Kidney (tissue), 14 donors: Measurements from ENCODE around the gene ZNF354C. TPM values are rescaled to one million over a fixed set of nuclear protein-coding genes. Genes with fewer than 3 reads are reported as not detected.

Experiments
- DNase-seq, 5 donors: peaks; one replicate each; pipeline ENCODE4 v3.0.0-alpha.2; 2013 to 2020
- FAIRE-seq: peaks from 2 replicates; lab custom pipeline; 2012; peaks lifted over from hg19 to GRCh38; lab: Jason Lieb, UNC
- H3K27ac ChIP-seq, 2 donors: one replicate each; pipeline ENCODE4 v1.7.0; 2013; ENCODE audit warnings: low read depth in 2 of 2, low read length in 2 of 2, inconsistent platforms in 1 of 2
- H3K27me3 ChIP-seq: one replicate; pipeline ENCODE4 v1.7.1; 2013; ENCODE audit warnings: low read length, inconsistent platforms; ENCODE audit not compliant: control insufficient read depth, insufficient read depth
- H3K36me3 ChIP-seq, 3 donors: one replicate each; pipeline versions ENCODE4 v1.7.0 to v1.7.1; 2013; ENCODE audit warnings: low read length in 3 of 3, control low read depth in 1 of 3, inconsistent platforms in 1 of 3; ENCODE audit not compliant: insufficient read depth in 3 of 3, control insufficient read depth in 2 of 3
- H3K4me1 ChIP-seq, 3 donors: one replicate each; pipeline versions ENCODE4 v1.7.0 to v1.7.1; 2013; ENCODE audit warnings: low read length in 3 of 3, inconsistent platforms in 1 of 3, low read depth in 1 of 3; ENCODE audit not compliant: control insufficient read depth in 2 of 3, insufficient read depth in 2 of 3
- H3K4me3 ChIP-seq, 3 donors: one replicate each; pipeline versions ENCODE4 v1.7.0 to v1.8.1; 2013; ENCODE audit warnings: low read length in 3 of 3, control low read depth in 1 of 3, inconsistent platforms in 1 of 3
- H3K9ac ChIP-seq, 3 donors: one replicate each; pipeline versions ENCODE4 v1.7.0 to v1.7.1; 2013; ENCODE audit warnings: low read length in 3 of 3, control low read depth in 1 of 3, inconsistent platforms in 1 of 3
- H3K9me3 ChIP-seq, 3 donors: one replicate each; pipeline versions ENCODE4 v1.7.0 to v1.7.1; 2013; ENCODE audit warnings: low read length in 3 of 3, control low read depth in 1 of 3, inconsistent platforms in 1 of 3; ENCODE audit not compliant: control insufficient read depth in 2 of 3, insufficient read depth in 1 of 3
- intact Hi-C: fragments of 100-400 bp; cut with DNase I; formaldehyde crosslinking; loops from one replicate; pipeline ENCODE4 v1.11.1; 2022
- polyA plus RNA-seq: library from polyadenylated mRNA; stranded (reverse); fragments of 350-450 nt; fragmentation: Illumina TruSeq; extraction: RNeasy Lipid Tissue Mini Kit (QIAGEN cat#74804); gene quantifications from one replicate; pipeline ENCODE4 v1.2.3, GENCODE V29; 2014; ENCODE audit warnings: low read depth, low replicate concordance; ENCODE audit not compliant: insufficient read depth
- total RNA-seq: library from RNA; stranded (reverse); fragmentation: NEBNext Ultra II Directional; extraction: Animal tissue kit (Norgen Biotek cat#: 25700); gene quantifications from one replicate; pipeline ENCODE4 v1.2.1, GENCODE V29; 2021
- TF ChIP-seq, protein P1 (sequence below): IDR thresholded peaks from 3 replicates; pipeline ENCODE4 v1.5.1; 2012; ENCODE audit warnings: mild to moderate bottlenecking, moderate library complexity, borderline replicate concordance; ENCODE audit not compliant: insufficient read depth; ENCODE audit errors: extremely low read depth
- donor health status: control.
- donor health status: control.
- donor health status: control.
- donor health status: control.
- donor health status: control.
- donor health status: DM: yes; HTN: yes; CAD: no.
- donor health status: Normal renal cell carcinoma (clear cell type).

ZNF354C gene
- total and polyA plus RNA-seq, 2 donors from 2014 or later = 1.3 to 6.9 TPM

- intact Hi-C loops = no loop called here
- Histone ChIP-seq H3K4me3 (no peak overlapping the region), H3K9ac (no peak overlapping the region), H3K36me3 (no peaks in the 10 kb centered on the region), H3K9me3 (peaks cover 0 to 7% (median 4%) of the 10 kb centered on the region in 3 donors), H3K4me1 (peaks cover 0 to 2% (median 0%) of the 10 kb centered on the region in 3 donors), H3K27me3 (no peaks in the 10 kb centered on the region), H3K27ac (no peak overlapping the region)
- FAIRE-seq = no peak
- TF ChIP-seq, protein P1, sequence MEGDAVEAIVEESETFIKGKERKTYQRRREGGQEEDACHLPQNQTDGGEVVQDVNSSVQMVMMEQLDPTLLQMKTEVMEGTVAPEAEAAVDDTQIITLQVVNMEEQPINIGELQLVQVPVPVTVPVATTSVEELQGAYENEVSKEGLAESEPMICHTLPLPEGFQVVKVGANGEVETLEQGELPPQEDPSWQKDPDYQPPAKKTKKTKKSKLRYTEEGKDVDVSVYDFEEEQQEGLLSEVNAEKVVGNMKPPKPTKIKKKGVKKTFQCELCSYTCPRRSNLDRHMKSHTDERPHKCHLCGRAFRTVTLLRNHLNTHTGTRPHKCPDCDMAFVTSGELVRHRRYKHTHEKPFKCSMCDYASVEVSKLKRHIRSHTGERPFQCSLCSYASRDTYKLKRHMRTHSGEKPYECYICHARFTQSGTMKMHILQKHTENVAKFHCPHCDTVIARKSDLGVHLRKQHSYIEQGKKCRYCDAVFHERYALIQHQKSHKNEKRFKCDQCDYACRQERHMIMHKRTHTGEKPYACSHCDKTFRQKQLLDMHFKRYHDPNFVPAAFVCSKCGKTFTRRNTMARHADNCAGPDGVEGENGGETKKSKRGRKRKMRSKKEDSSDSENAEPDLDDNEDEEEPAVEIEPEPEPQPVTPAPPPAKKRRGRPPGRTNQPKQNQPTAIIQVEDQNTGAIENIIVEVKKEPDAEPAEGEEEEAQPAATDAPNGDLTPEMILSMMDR = no peak
- no peak for DNase-seq
Observed at GRCh38 chr5:179055841-179056240, 4.3 kb upstream of the ZNF354C start.

- intact Hi-C loops = no loop called here
- DNase-seq (peak in 1 of 5 donors; percentile 49), FAIRE-seq (no peak)
- Histone ChIP-seq H3K9me3 (peaks cover 1 to 4% (median 4%) of the 10 kb centered on the region in 3 donors), H3K27me3 (no peaks in the 10 kb centered on the region), H3K27ac (no peak overlapping the region), H3K4me1 (peaks cover 0 to 10% (median 0%) of the 10 kb centered on the region in 3 donors), H3K36me3 (peaks cover 3 to 8% (median 4%) of the 10 kb centered on the region in 3 donors), H3K4me3 (peak overlapping the region; percentile 69 to 89 (median 79)), H3K9ac (peak overlapping the region; percentile 42 to 76 (median 55))
- TF ChIP-seq, protein P1 = no peak
Observed at GRCh38 chr5:179061025-179061424, 852 bp downstream of the ZNF354C start.

DNA sequence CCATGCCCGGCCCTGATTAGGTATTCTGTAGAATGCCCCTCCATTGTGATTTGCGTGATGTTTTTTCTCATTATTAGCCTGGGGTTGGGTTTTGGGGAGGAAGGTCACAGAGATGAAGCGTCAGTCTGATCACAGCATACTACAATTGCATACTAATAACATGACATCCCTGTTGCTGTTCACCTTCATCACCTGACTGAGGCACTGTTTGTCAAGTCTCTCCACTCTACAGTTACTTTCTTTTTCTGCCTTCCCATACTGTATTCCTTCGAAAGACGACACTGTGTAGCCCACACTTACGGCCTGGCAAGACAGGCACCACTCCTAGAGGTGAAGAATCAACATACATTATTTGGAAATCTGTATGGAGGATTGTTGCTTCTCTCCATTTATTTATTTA, 5.5 kb downstream of the ZNF354C start:
- intact Hi-C loops = no loop called here
- H3K9me3 ChIP-seq = peaks cover 7 to 29% (median 21%) of the 10 kb centered on the region in 3 donors
- no peak for FAIRE-seq
- H3K36me3 ChIP-seq = peaks cover 12 to 20% (median 13%) of the 10 kb centered on the region in 3 donors
- TF ChIP-seq, protein P1 = no peak
- no peak for DNase-seq
- peaks cover 0 to 8% (median 0%) of the 10 kb centered on the region in 3 donors for H3K4me1 ChIP-seq
- H3K4me3 ChIP-seq = no peak overlapping the region
- H3K27ac ChIP-seq = no peak overlapping the region
- H3K27me3 ChIP-seq = no peaks in the 10 kb centered on the region
- no peak overlapping the region for H3K9ac ChIP-seq
